Peyer's patch (tissue), 4 donors: ENCODE data around the gene ZNF385A.

Source experiments
- POLR2A ChIP-seq, 2 donors: fragments of 450-650 bp; IDR thresholded peaks; one replicate each; pipeline ENCODE4 v1.5.1; 2017; ENCODE audit warnings: antibody characterized with exemption in 2 of 2, mild to moderate bottlenecking in 2 of 2, moderate library complexity in 2 of 2
- TF ChIP-seq, protein P1 (sequence below), 6 experiments: fragments of 450-650 bp in 4 of 6; fragments of 200-600 bp in 2 of 6; sonication (generic) in 1 of 6; IDR thresholded peaks; one replicate each; pipeline ENCODE4 v1.5.1; 2017 to 2019; ENCODE audit warnings: antibody characterized with exemption in 6 of 6, mild to moderate bottlenecking in 3 of 6, moderate library complexity in 1 of 6

DNA sequence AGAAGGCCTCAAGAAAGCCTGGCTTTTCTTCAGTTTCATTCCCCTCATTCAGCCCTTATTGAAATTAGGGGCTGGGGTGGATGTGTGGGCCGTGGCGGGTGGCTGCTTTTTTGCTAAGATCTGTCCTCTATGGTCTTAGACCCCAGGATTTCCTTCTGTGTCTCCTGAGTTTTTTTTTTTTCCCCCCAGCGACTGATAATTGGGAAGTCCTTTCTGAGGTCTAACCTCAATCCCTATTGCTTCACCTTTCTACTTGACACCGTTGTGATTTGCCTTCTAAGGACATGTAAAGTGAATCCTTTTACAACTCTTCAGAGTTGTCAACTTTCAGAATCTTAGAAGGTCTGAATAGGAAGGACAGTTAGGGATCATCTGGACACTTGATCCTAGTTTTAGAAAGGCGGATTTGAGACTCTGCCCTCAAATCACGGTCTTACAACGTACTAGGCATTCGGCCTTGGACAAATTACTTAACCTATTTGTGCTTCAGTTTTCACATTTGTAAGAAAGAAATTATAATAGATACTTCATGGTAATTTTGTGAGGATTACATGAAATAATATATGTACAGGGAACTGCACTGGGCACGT lies 24.7 kb downstream of the ZNF385A start:
- TF ChIP-seq, protein P1, sequence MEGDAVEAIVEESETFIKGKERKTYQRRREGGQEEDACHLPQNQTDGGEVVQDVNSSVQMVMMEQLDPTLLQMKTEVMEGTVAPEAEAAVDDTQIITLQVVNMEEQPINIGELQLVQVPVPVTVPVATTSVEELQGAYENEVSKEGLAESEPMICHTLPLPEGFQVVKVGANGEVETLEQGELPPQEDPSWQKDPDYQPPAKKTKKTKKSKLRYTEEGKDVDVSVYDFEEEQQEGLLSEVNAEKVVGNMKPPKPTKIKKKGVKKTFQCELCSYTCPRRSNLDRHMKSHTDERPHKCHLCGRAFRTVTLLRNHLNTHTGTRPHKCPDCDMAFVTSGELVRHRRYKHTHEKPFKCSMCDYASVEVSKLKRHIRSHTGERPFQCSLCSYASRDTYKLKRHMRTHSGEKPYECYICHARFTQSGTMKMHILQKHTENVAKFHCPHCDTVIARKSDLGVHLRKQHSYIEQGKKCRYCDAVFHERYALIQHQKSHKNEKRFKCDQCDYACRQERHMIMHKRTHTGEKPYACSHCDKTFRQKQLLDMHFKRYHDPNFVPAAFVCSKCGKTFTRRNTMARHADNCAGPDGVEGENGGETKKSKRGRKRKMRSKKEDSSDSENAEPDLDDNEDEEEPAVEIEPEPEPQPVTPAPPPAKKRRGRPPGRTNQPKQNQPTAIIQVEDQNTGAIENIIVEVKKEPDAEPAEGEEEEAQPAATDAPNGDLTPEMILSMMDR (IDR thresholded peaks at IDR 0.05), result no peak
- no peak for TF ChIP-seq POLR2A (IDR thresholded peaks at IDR 0.05)
